KBM-7 (cell line): ENCODE results near the gene SIRPB1.
"Not testable (repeated sequence)": the region's sequence is repeated elsewhere in the genome, so short reads cannot be mapped to it uniquely, and the experiment has no call there.

Source experiments
- DNase-seq: peaks from one replicate; pipeline ENCODE4 v3.0.0-alpha.2; 2015
- in situ Hi-C: fragments of 300-500 bp; cut with MboI; formaldehyde crosslinking; loops from 2 replicates; pipeline ENCODE4 v1.14.3; 2020; ENCODE audit warnings: low sequenced_read_pairs, low pct_unique_long_range_greater_than_20kb, mixed read lengths

Gene SIRPB1

GRCh38 chr20:1638643-1639042 is 18.8 kb upstream of the SIRPB1 start:
- in situ Hi-C loops, DNase-seq: not testable (repeated sequence)

GRCh38 chr20:1637755-1638154 is 17.9 kb upstream of the SIRPB1 start:
- no peak for DNase-seq
- in situ Hi-C loops: no loop called here

- in situ Hi-C loops: no loop called here
- no peak for DNase-seq
These were observed 17.4 kb upstream of the SIRPB1 start for GRCh38 chr20:1637226-1637625.

- no peak for DNase-seq
- in situ Hi-C loops: no loop called here
These were observed 16.8 kb upstream of the SIRPB1 start for GRCh38 chr20:1636621-1637020.

- no peak for DNase-seq
- in situ Hi-C loops: no loop called here
These were observed 15.6 kb upstream of the SIRPB1 start for GRCh38 chr20:1635291-1635979.

- in situ Hi-C loops: no loop called here
- no peak for DNase-seq
These were observed 13.7 kb upstream of the SIRPB1 start for GRCh38 chr20:1633535-1633934.

GRCh38 chr20:1632178-1632577 is 12.4 kb upstream of the SIRPB1 start:
- DNase-seq: no peak
- in situ Hi-C loops: no loop called here

GRCh38 chr20:1631309-1632151 is 11.7 kb upstream of the SIRPB1 start:
- in situ Hi-C loops: no loop called here
- DNase-seq: no peak

- DNase-seq: no peak
- in situ Hi-C loops: no loop called here
These were observed 10.4 kb upstream of the SIRPB1 start for GRCh38 chr20:1630186-1630585.

GRCh38 chr20:1629321-1629720 is 9.5 kb upstream of the SIRPB1 start:
- in situ Hi-C loops: no loop called here

GRCh38 chr20:1628621-1629020 is 8.8 kb upstream of the SIRPB1 start:
- DNase-seq: no peak
- in situ Hi-C loops: no loop called here

More at GRCh38 chr20:1629321-1629720, 9.5 kb upstream of the SIRPB1 start:
- no peak for DNase-seq

GRCh38 chr20:1627200-1627550 is 7.4 kb upstream of the SIRPB1 start:
- in situ Hi-C loops: no loop called here

GRCh38 chr20:1626528-1627199 is 6.9 kb upstream of the SIRPB1 start:
- in situ Hi-C loops: no loop called here
- no peak for DNase-seq

More at GRCh38 chr20:1627200-1627550, 7.4 kb upstream of the SIRPB1 start:
- no peak for DNase-seq

GRCh38 chr20:1625083-1625690 is 5.4 kb upstream of the SIRPB1 start:
- in situ Hi-C loops: no loop called here
- DNase-seq: no peak

GRCh38 chr20:1623501-1624205 is 3.8 kb upstream of the SIRPB1 start:
- no peak for DNase-seq
- in situ Hi-C loops: no loop called here

- in situ Hi-C loops: no loop called here
- peak; percentile 54 for DNase-seq
These were observed 2.6 kb upstream of the SIRPB1 start for GRCh38 chr20:1622450-1622849.

- in situ Hi-C loops: no loop called here
- DNase-seq: no peak
These were observed 1.5 kb upstream of the SIRPB1 start for GRCh38 chr20:1621316-1621715.

GRCh38 chr20:1618954-1619540 is 762 bp downstream of the SIRPB1 start:
- DNase-seq: no peak
- in situ Hi-C loops: no loop called here

- in situ Hi-C loops: no loop called here
- no peak for DNase-seq
These were observed 1.3 kb downstream of the SIRPB1 start for GRCh38 chr20:1618479-1618878.
